GM12878 (cell line): Measurements from ENCODE around the gene ZBTB4. TPM values are rescaled to one million over a fixed set of nuclear protein-coding genes. Genes with fewer than 3 reads are reported as not detected.

Experiments used
- ASH2L ChIP-seq: fragments of 300-600, 200-600 bp; sonication (generic); IDR thresholded peaks from 2 replicates; pipeline ENCODE4 v1.6.1; 2017; ENCODE audit warnings: low read depth, mild to moderate bottlenecking, borderline replicate concordance
- CEBPB ChIP-seq, 2 experiments: fragments of 150-350 bp in 1 of 2; IDR thresholded peaks; 2 replicates each; pipeline ENCODE4 v1.6.1; 2012 to 2014; ENCODE audit warnings: low read depth in 2 of 2, low read length in 2 of 2, borderline replicate concordance in 1 of 2, inconsistent platforms in 1 of 2
- CHD4 ChIP-seq: fragments of 200-600 bp; sonication (generic); IDR thresholded peaks from 2 replicates; pipeline ENCODE4 v1.6.1; 2016; ENCODE audit warnings: mild to moderate bottlenecking
- EZH2 ChIP-seq: IDR thresholded peaks from 2 replicates; pipeline ENCODE4 v1.6.1; 2012; ENCODE audit warnings: low read depth, mild to moderate bottlenecking, control low read depth, inconsistent platforms, low read length, borderline replicate concordance; ENCODE audit not compliant: control insufficient read depth
- FOS ChIP-seq: IDR thresholded peaks from 3 replicates; pipeline ENCODE4 v1.6.1; 2011; ENCODE audit warnings: borderline replicate concordance; ENCODE audit not compliant: insufficient read length; ENCODE audit errors: extremely low read depth
- HSF1 ChIP-seq: fragments of 150-350 bp; IDR thresholded peaks from 2 replicates; pipeline ENCODE4 v1.6.1; 2014; ENCODE audit warnings: mild to moderate bottlenecking, low read depth, low read length
- JUND ChIP-seq: IDR thresholded peaks from 2 replicates; pipeline ENCODE4 v1.6.1; 2012; ENCODE audit warnings: low read depth, mild to moderate bottlenecking, low read length, improper control_type of control experiment, moderate library complexity
- MAX ChIP-seq: IDR thresholded peaks from 2 replicates; pipeline ENCODE4 v1.6.1; 2012; ENCODE audit warnings: low read depth, low read length, improper control_type of control experiment
- NFXL1 ChIP-seq: fragments of 450-650 bp; IDR thresholded peaks from 2 replicates; pipeline ENCODE4 v1.6.1; 2017; ENCODE audit warnings: antibody characterized with exemption, mild to moderate bottlenecking, borderline replicate concordance
- PAX5 ChIP-seq: IDR thresholded peaks from 2 replicates; pipeline ENCODE4 v1.6.1; 2011; ENCODE audit warnings: low read depth, low read length, borderline replicate concordance
- POLR2A ChIP-seq: IDR thresholded peaks from 2 replicates; pipeline ENCODE4 v1.6.1; 2011; ENCODE audit warnings: low read depth, mild to moderate bottlenecking, low read length
- PRDM15 ChIP-seq: fragments of 450-650 bp; formaldehyde crosslinking; IDR thresholded peaks from 2 replicates; pipeline ENCODE4 v1.4.0; 2020; ENCODE audit warnings: mild to moderate bottlenecking, moderate library complexity
- RB1 ChIP-seq: fragments of 450-650 bp; formaldehyde crosslinking; IDR thresholded peaks from 2 replicates; pipeline ENCODE4 v1.6.1; 2017; ENCODE audit warnings: mild to moderate bottlenecking, borderline replicate concordance
- REST ChIP-seq: IDR thresholded peaks from 2 replicates; pipeline ENCODE4 v1.6.1; 2012; ENCODE audit warnings: mild to moderate bottlenecking, low read depth, low read length
- SMAD1 ChIP-seq: fragments of 450-650 bp; IDR thresholded peaks from 2 replicates; pipeline ENCODE4 v1.6.1; 2018; ENCODE audit warnings: mild to moderate bottlenecking, low read depth; ENCODE audit not compliant: partially characterized antibody
- SMAD5 ChIP-seq: IDR thresholded peaks from 2 replicates; pipeline ENCODE4 v1.6.1; 2016; ENCODE audit warnings: antibody characterized with exemption, low read depth
- USF2 ChIP-seq: IDR thresholded peaks from 2 replicates; pipeline ENCODE4 v1.6.1; 2011; ENCODE audit warnings: low read depth, low read length, improper control_type of control experiment, borderline replicate concordance
- ZZZ3 ChIP-seq: IDR thresholded peaks from 2 replicates; pipeline ENCODE4 v1.6.1; 2011; ENCODE audit warnings: low read depth; ENCODE audit not compliant: control insufficient read depth, insufficient read length
- polyA plus RNA-seq, 11 experiments: library from polyadenylated mRNA; depleted of rRNA in 4 of 11; unstranded in 6 of 11; stranded (reverse) in 5 of 11; fragments of >200 nt; fragmentation: Nextera tagmentation in 4 of 11; fragmentation: Illumina TruSeq in 1 of 11; extraction: Ambion mirVana in 4 of 11; extraction: Trizol in 1 of 11; gene quantifications; 1 replicate in 1 of 11; 2 replicates in 10 of 11; pipeline versions ENCODE4 v1.2.1 to v1.2.3, GENCODE V29; 2011 to 2016; ENCODE audit warnings: inconsistent platforms in 2 of 11, missing spikeins in 2 of 11, low read depth in 1 of 11
- total RNA-seq, 4 experiments: library from RNA; depleted of rRNA in 3 of 4; stranded (reverse); fragments of >200 nt in 3 of 4; fragmentation: Illumina TruSeq in 1 of 4; extraction: Trizol in 1 of 4; gene quantifications; 2 replicates each; pipeline versions ENCODE4 v1.2.1 to v1.2.3, GENCODE V29; 2013 to 2021

ZBTB4 gene
- total and polyA plus RNA-seq, 10 of the 15 experiments (the other 5 are each of a cell fraction or from before 2014, with no cell fraction given), result 2.0 to 14.9 (median 6.9) TPM

- no peak for TF ChIP-seq HSF1
- no peak for TF ChIP-seq USF2
- TF ChIP-seq PRDM15 (CRISPR knock-in tag), result peak; percentile 86
- peak; percentile 57; the same call in 1 of the 2 replicates for TF ChIP-seq PAX5
- no peak; the same call in 1 of the 2 replicates for TF ChIP-seq MAX
- peak; percentile 99 for TF ChIP-seq SMAD5
- 0 out of 2 replicates have a peak, but pooled peaks have one; percentile 15 for TF ChIP-seq ASH2L
- TF ChIP-seq POLR2A, result peak; percentile 98
- TF ChIP-seq RB1, result peak; percentile 29; the same call in 1 of the 2 replicates
- peak; percentile 96 for TF ChIP-seq JUND
- no peak for TF ChIP-seq NFXL1
- peak; percentile 55 for TF ChIP-seq REST
- TF ChIP-seq ZZZ3, result no peak
- no peak for TF ChIP-seq EZH2
- no peak for TF ChIP-seq FOS
- no peak for TF ChIP-seq CHD4
- no peak for TF ChIP-seq CEBPB (IDR thresholded peaks at IDR 0.05; ENCODE audit: borderline replicate concordance in 1 of 2, low read depth in 2 of 2, low read length in 2 of 2)
- TF ChIP-seq SMAD1, result peak; percentile 98
Measured at GRCh38 chr17:7484067-7484918, 4.9 kb upstream of the ZBTB4 start, which contains the start of gene POLR2A (continued).
